Neural crest cell (in vitro differentiated cells): ENCODE data around the gene ZPR1. TPM values are rescaled to one million over a fixed set of nuclear protein-coding genes. Genes with fewer than 3 reads are reported as not detected.

ENCODE experiments used
- DNase-seq: peaks from one replicate; pipeline ENCODE4 v3.0.0; 2021; ENCODE audit warnings: low read depth, mixed read lengths, low spot score
- H3K27ac Mint-ChIP-seq: one replicate; pipeline ENCODE4 v1.8.0; 2021; ENCODE audit warnings: mild to moderate bottlenecking, mixed read lengths; ENCODE audit not compliant: unreplicated experiment
- H3K27me3 Mint-ChIP-seq: 2 replicates; pipeline ENCODE4 v1.8.0; 2021; ENCODE audit warnings: low read depth, mild to moderate bottlenecking, mixed read lengths
- H3K36me3 Mint-ChIP-seq: 2 replicates; pipeline ENCODE4 v1.8.0; 2021; ENCODE audit warnings: low read depth, mild to moderate bottlenecking, mixed read lengths
- H3K4me1 Mint-ChIP-seq: 2 replicates; pipeline ENCODE4 v1.8.0; 2021; ENCODE audit warnings: mixed read lengths
- H3K4me3 Mint-ChIP-seq: one replicate; pipeline ENCODE4 v1.8.0; 2021; ENCODE audit warnings: mild to moderate bottlenecking, mixed read lengths
- H3K9me3 Mint-ChIP-seq: 2 replicates; pipeline ENCODE4 v1.8.0; 2021; ENCODE audit warnings: mixed read lengths
- CTCF ChIP-seq: fragments of 200-600 bp; sonication (generic); conservative IDR thresholded peaks from 2 replicates; pipeline ENCODE4 v1.5.0; 2021; ENCODE audit warnings: antibody characterized with exemption, mild to moderate bottlenecking
- total RNA-seq: library from RNA; stranded (reverse); gene quantifications from 2 replicates; pipeline ENCODE4 v1.2.1, GENCODE V29; 2021

The ZPR1 gene
- total RNA-seq, 1 donor from 2014 or later: 44.5 TPM

- H3K27me3 Mint-ChIP-seq: no peaks in the 10 kb centered on the region
- H3K9me3 Mint-ChIP-seq: no peaks in the 10 kb centered on the region
These were observed 63.0 kb downstream of the ZPR1 start for GRCh38 chr11:116724813-116725212.

More at GRCh38 chr11:116724813-116725212, 63.0 kb downstream of the ZPR1 start:
- Mint-ChIP-seq H3K4me1 (no peaks in the 10 kb centered on the region), H3K36me3 (no peaks in the 10 kb centered on the region), H3K4me3 (no peak overlapping the region), H3K27ac (peak overlapping the region; percentile 67)
- no peak for DNase-seq
- TF ChIP-seq CTCF: no peak

Other genes with a start within 250 kb of the ZPR1 start
- 39.0 and 39.7 TPM in 2 replicates for gene BUD13, start 15.0 kb downstream of the ZPR1 start, total RNA-seq
- not detected in 2 replicates for gene APOA5, start 3.9 kb upstream of the ZPR1 start, total RNA-seq
- gene APOA4, start 35.3 kb upstream of the ZPR1 start, total RNA-seq: not detected in 2 replicates
- gene APOC3, start 41.9 kb upstream of the ZPR1 start, total RNA-seq: not detected in 2 replicates
- gene APOA1, start 49.6 kb upstream of the ZPR1 start, total RNA-seq: 0.80 and 0.96 TPM in 2 replicates